ENCODE data around the gene TCF21.
A peak's percentile ranks its signal among the peaks of the same experiment; 100 is the strongest.

TCF21 gene

GRCh38 chr6:133938533-133938932 is 49.6 kb downstream of the TCF21 start:
- no peaks in the 10 kb centered on the region; the same call in 1 of the 2 replicates for H3F3A ChIP-seq (ENCODE audit: low read depth)
- TF ChIP-seq CTCF (conservative IDR thresholded peaks at IDR 0.05; ENCODE audit: low read length): no peak
- no peak for TF ChIP-seq EZH2phosphoT487 (IDR thresholded peaks at IDR 0.05; ENCODE audit: borderline replicate concordance)

GRCh38 chr6:133939778-133940667 is 51.1 kb downstream of the TCF21 start:
- Histone ChIP-seq H3K4me2 (ENCODE audit: low read depth, low read length, poor library complexity, severe bottlenecking) (no peak overlapping the region), H3K36me3 (ENCODE audit: insufficient read depth, low read length) (no peaks in the 10 kb centered on the region), H3K9ac (ENCODE audit: low read depth, low read length, poor library complexity, severe bottlenecking) (no peak overlapping the region), H3F3A (ENCODE audit: low read depth) (no peaks in the 10 kb centered on the region; the same call in 1 of the 2 replicates), H3K4me3 (ENCODE audit: low read length, poor library complexity, severe bottlenecking) (no peak overlapping the region), H2AFZ (ENCODE audit: low read length) (peak overlapping the region; percentile 79), H4K20me1 (ENCODE audit: insufficient read depth, low read length, poor library complexity, severe bottlenecking) (no peaks in the 10 kb centered on the region), H3K79me2 (ENCODE audit: insufficient read depth, low read length) (no peaks in the 10 kb centered on the region), H3K9me3 (ENCODE audit: insufficient read depth, low read depth, low read length) (no peaks in the 10 kb centered on the region), H3K27me3 (ENCODE audit: insufficient read depth, low read length, poor library complexity, severe bottlenecking) (no peaks in the 10 kb centered on the region), H3K9me2 (replicated peaks; ENCODE audit: low read depth, low read length) (no peaks in the 10 kb centered on the region), H3K4me1 (ENCODE audit: insufficient read depth, low read length, poor library complexity, severe bottlenecking) (peaks cover 14% of the 10 kb centered on the region)
- no peak for TF ChIP-seq CTCF (conservative IDR thresholded peaks at IDR 0.05; ENCODE audit: low read length)
- TF ChIP-seq EZH2phosphoT487 (IDR thresholded peaks at IDR 0.05; ENCODE audit: borderline replicate concordance): no peak

More at GRCh38 chr6:133938533-133938932, 49.6 kb downstream of the TCF21 start:
- Histone ChIP-seq H3K9ac (ENCODE audit: low read depth, low read length, poor library complexity, severe bottlenecking) (no peak overlapping the region), H3K9me3 (ENCODE audit: insufficient read depth, low read depth, low read length) (no peaks in the 10 kb centered on the region), H3K36me3 (ENCODE audit: insufficient read depth, low read length) (no peaks in the 10 kb centered on the region), H3K27me3 (ENCODE audit: insufficient read depth, low read length, poor library complexity, severe bottlenecking) (no peaks in the 10 kb centered on the region), H4K20me1 (ENCODE audit: insufficient read depth, low read length, poor library complexity, severe bottlenecking) (no peaks in the 10 kb centered on the region), H3K4me2 (ENCODE audit: low read depth, low read length, poor library complexity, severe bottlenecking) (no peak overlapping the region), H3K4me3 (ENCODE audit: low read length, poor library complexity, severe bottlenecking) (no peak overlapping the region), H2AFZ (ENCODE audit: low read length) (no peak overlapping the region), H3K4me1 (ENCODE audit: insufficient read depth, low read length, poor library complexity, severe bottlenecking) (peaks cover 8% of the 10 kb centered on the region), H3K79me2 (ENCODE audit: insufficient read depth, low read length) (no peaks in the 10 kb centered on the region), H3K9me2 (replicated peaks; ENCODE audit: low read depth, low read length) (no peaks in the 10 kb centered on the region)
